HepG2 (cell line): ENCODE results near the gene IBA57. TPM values are rescaled to one million over a fixed set of nuclear protein-coding genes. Genes with fewer than 3 reads are reported as not detected.

Experiments used
- ATM ChIP-seq: fragments of 450-650 bp; IDR thresholded peaks from 2 replicates; pipeline ENCODE4 v1.7.1; 2017; ENCODE audit warnings: mild to moderate bottlenecking, borderline replicate concordance
- CENPX ChIP-seq: sonication (generic); formaldehyde crosslinking; IDR thresholded peaks from 2 replicates; pipeline ENCODE4 v1.9.0; 2021; ENCODE audit warnings: mild to moderate bottlenecking, missing genetic modification reagents, moderate library complexity
- DNMT1 ChIP-seq: sonication (generic); formaldehyde crosslinking; IDR thresholded peaks from 2 replicates; pipeline ENCODE4 v1.5.1; 2020; ENCODE audit warnings: mild to moderate bottlenecking, missing genetic modification reagents
- FOXP1 ChIP-seq, 2 experiments: fragments of 450-650 bp in 1 of 2; IDR thresholded peaks; 2 replicates each; pipeline ENCODE4 v1.6.1; 2017 to 2018; ENCODE audit warnings: antibody characterized with exemption in 1 of 2
- KDM6A ChIP-seq: IDR thresholded peaks from 2 replicates; pipeline ENCODE4 v1.6.1; 2016; ENCODE audit warnings: low read depth
- NFE2 ChIP-seq: sonication (generic); formaldehyde crosslinking; IDR thresholded peaks from 2 replicates; pipeline ENCODE4 v1.4.0; 2020; ENCODE audit warnings: missing genetic modification reagents
- NFYB ChIP-seq: sonication (generic); formaldehyde crosslinking; IDR thresholded peaks from 2 replicates; pipeline ENCODE4 v1.4.0; 2020; ENCODE audit warnings: missing genetic modification reagents
- ONECUT2 ChIP-seq: sonication (generic); formaldehyde crosslinking; IDR thresholded peaks from 2 replicates; pipeline ENCODE4 v1.4.0; 2020; ENCODE audit warnings: missing genetic modification reagents
- POGZ ChIP-seq: sonication (generic); formaldehyde crosslinking; IDR thresholded peaks from 2 replicates; pipeline ENCODE4 v1.4.0; 2020; ENCODE audit warnings: mild to moderate bottlenecking, missing genetic modification reagents
- POLR2AphosphoS2 ChIP-seq: IDR thresholded peaks from 2 replicates; pipeline ENCODE4 v1.6.1; 2011; ENCODE audit warnings: low read depth, low read length, improper control_type of control experiment
- SMYD3 ChIP-seq: sonication (generic); formaldehyde crosslinking; IDR thresholded peaks from 2 replicates; pipeline ENCODE4 v1.8.1; 2023; ENCODE audit warnings: mild to moderate bottlenecking, missing genetic modification reagents
- SNRNP70 ChIP-seq: fragments of 200-400 bp; formaldehyde crosslinking; IDR thresholded peaks from 2 replicates; pipeline ENCODE4 v1.6.1; 2017; ENCODE audit warnings: mild to moderate bottlenecking, low read depth, low read length, moderate library complexity
- SRSF9 ChIP-seq: fragments of 200-400 bp; formaldehyde crosslinking; IDR thresholded peaks from 2 replicates; pipeline ENCODE4 v1.6.1; 2018; ENCODE audit warnings: borderline replicate concordance, mild to moderate bottlenecking, low read depth, low read length; ENCODE audit not compliant: insufficient read depth, poor library complexity, severe bottlenecking
- TOE1 ChIP-seq: sonication (generic); formaldehyde crosslinking; IDR thresholded peaks from 2 replicates; pipeline ENCODE4 v1.4.0; 2020; ENCODE audit warnings: mild to moderate bottlenecking, missing genetic modification reagents
- ZNF317 ChIP-seq: sonication (generic); formaldehyde crosslinking; IDR thresholded peaks from 2 replicates; pipeline ENCODE4 v1.5.0; 2020; ENCODE audit warnings: mild to moderate bottlenecking, missing genetic modification reagents
- ZNF589 ChIP-seq: sonication (generic); formaldehyde crosslinking; conservative IDR thresholded peaks from 2 replicates; pipeline ENCODE4 v1.8.0; 2022; ENCODE audit warnings: mild to moderate bottlenecking, moderate library complexity, missing genetic modification reagents
- ZNF652 ChIP-seq: IDR thresholded peaks from 2 replicates; pipeline ENCODE4 v1.6.1; 2016; ENCODE audit warnings: low read depth, borderline replicate concordance
- ZNF776 ChIP-seq: sonication (generic); formaldehyde crosslinking; IDR thresholded peaks from 2 replicates; pipeline ENCODE4 v1.4.0; 2020; ENCODE audit warnings: mild to moderate bottlenecking, missing genetic modification reagents
- polyA plus RNA-seq, 8 experiments: library from polyadenylated mRNA; depleted of rRNA in 3 of 8; stranded (reverse) in 7 of 8; unstranded in 1 of 8; fragments of >200 nt; fragmentation: Illumina TruSeq in 4 of 8; extraction: Trizol in 4 of 8; gene quantifications; 2 replicates each; pipeline versions ENCODE4 v1.2.1 to v1.2.3, GENCODE V29; 2011 to 2016; ENCODE audit warnings: low read depth in 4 of 8, missing spikeins in 1 of 8, mixed read lengths in 1 of 8; ENCODE audit not compliant: insufficient read depth in 1 of 8
- total RNA-seq, 5 experiments: library from RNA; depleted of rRNA; stranded (reverse); fragments of >200 nt; fragmentation: Illumina TruSeq; extraction: Trizol; gene quantifications; 2 replicates each; pipeline ENCODE4 v1.2.3, GENCODE V29; 2016; ENCODE audit warnings: low read depth in 1 of 5
- TF ChIP-seq, protein P1 (sequence below): IDR thresholded peaks from 2 replicates; pipeline ENCODE4 v1.6.1; 2016; ENCODE audit warnings: missing compliant biosample characterization, missing genetic modification reagents, borderline replicate concordance
- TF ChIP-seq, protein P2 (sequence below): sonication (generic); formaldehyde crosslinking; IDR thresholded peaks from 2 replicates; pipeline ENCODE4 v1.8.0; 2022; ENCODE audit warnings: missing genetic modification reagents, mild to moderate bottlenecking, borderline replicate concordance
- TF ChIP-seq, protein P3 (sequence below): sonication (generic); formaldehyde crosslinking; IDR thresholded peaks from 2 replicates; pipeline ENCODE4 v1.4.0; 2020; ENCODE audit warnings: missing genetic modification reagents, borderline replicate concordance
- TF ChIP-seq, protein P4 (sequence below): IDR thresholded peaks from 2 replicates; pipeline ENCODE4 v1.6.1; 2018; ENCODE audit warnings: missing genetic modification reagents, mild to moderate bottlenecking, missing compliant biosample characterization
- TF ChIP-seq, protein P5 (sequence below): sonication (generic); formaldehyde crosslinking; IDR thresholded peaks from 2 replicates; pipeline ENCODE4 v1.4.0; 2020; ENCODE audit warnings: missing genetic modification reagents

Gene IBA57
- total and polyA plus RNA-seq, 2 of the 13 experiments (the other 11 are each of a cell fraction or from before 2014, with no cell fraction given) = 2.3 to 10.2 TPM

DNA sequence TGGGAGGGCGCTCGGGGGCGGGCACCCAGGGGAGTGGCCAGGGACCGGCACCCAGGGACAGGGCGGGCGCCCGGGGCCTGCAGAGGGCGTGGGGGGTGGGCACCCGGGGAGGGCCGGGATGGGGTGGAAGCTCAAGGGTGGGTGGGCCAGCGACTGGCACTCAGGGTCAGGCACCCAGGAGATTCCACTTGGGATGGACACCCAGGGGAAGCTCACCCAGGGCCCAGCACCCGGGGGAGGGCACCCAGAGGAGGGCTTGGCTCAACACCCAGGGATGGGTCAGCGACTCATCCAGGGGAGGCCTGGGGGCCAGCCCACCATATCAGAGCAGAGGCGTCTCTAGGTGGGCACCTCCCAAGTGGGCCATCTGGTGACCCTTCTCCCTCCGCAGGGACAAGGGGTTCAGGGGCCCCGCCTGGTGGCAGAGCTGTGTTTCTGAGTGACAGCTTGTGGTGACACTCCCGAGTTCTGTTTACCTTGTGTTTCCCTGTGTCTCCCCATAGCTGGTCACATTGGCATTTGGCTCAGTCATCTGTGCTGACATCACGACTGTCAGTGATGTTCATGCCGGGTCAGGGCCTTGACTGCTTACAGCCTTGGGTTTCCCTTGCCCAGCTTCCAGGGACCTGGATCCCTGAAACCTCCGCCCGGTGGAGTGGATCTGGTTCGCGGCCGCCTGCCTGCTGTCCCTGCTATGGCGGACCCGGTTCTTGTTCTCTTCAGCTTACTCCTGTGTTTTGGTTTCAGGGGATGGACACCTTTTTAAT is 749 bp downstream of the IBA57 start (continued):
- TF ChIP-seq ZNF317 (CRISPR knock-in tag) (peak; percentile 65), ZNF652 (no peak), FOXP1 (IDR thresholded peaks at IDR 0.05) (no peak), FOXP1 (CRISPR knock-in tag; IDR thresholded peaks at IDR 0.05) (peak; percentile 48), ZNF589 (CRISPR knock-in tag) (0 out of 2 replicates have a peak, but pooled peaks have one; percentile 44), ZNF776 (peak; percentile 35; the same call in 1 of the 2 replicates), POLR2AphosphoS2 (no peak), CENPX (no peak), ONECUT2 (CRISPR knock-in tag) (no peak), DNMT1 (CRISPR knock-in tag) (no peak), NFE2 (CRISPR knock-in tag) (no peak), SNRNP70 (no peak), SMYD3 (no peak), NFYB (CRISPR knock-in tag) (no peak), SRSF9 (no peak), POGZ (CRISPR knock-in tag) (0 out of 2 replicates have a peak, but pooled peaks have one; percentile 8), ATM (no peak), TOE1 (CRISPR knock-in tag) (no peak), KDM6A (no peak)
- TF ChIP-seq, protein P1, sequence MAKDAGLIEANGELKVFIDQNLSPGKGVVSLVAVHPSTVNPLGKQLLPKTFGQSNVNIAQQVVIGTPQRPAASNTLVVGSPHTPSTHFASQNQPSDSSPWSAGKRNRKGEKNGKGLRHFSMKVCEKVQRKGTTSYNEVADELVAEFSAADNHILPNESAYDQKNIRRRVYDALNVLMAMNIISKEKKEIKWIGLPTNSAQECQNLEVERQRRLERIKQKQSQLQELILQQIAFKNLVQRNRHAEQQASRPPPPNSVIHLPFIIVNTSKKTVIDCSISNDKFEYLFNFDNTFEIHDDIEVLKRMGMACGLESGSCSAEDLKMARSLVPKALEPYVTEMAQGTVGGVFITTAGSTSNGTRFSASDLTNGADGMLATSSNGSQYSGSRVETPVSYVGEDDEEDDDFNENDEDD (CRISPR knock-in tag) = no peak
- TF ChIP-seq, protein P2, sequence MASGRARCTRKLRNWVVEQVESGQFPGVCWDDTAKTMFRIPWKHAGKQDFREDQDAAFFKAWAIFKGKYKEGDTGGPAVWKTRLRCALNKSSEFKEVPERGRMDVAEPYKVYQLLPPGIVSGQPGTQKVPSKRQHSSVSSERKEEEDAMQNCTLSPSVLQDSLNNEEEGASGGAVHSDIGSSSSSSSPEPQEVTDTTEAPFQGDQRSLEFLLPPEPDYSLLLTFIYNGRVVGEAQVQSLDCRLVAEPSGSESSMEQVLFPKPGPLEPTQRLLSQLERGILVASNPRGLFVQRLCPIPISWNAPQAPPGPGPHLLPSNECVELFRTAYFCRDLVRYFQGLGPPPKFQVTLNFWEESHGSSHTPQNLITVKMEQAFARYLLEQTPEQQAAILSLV = no peak
- TF ChIP-seq, protein P3, sequence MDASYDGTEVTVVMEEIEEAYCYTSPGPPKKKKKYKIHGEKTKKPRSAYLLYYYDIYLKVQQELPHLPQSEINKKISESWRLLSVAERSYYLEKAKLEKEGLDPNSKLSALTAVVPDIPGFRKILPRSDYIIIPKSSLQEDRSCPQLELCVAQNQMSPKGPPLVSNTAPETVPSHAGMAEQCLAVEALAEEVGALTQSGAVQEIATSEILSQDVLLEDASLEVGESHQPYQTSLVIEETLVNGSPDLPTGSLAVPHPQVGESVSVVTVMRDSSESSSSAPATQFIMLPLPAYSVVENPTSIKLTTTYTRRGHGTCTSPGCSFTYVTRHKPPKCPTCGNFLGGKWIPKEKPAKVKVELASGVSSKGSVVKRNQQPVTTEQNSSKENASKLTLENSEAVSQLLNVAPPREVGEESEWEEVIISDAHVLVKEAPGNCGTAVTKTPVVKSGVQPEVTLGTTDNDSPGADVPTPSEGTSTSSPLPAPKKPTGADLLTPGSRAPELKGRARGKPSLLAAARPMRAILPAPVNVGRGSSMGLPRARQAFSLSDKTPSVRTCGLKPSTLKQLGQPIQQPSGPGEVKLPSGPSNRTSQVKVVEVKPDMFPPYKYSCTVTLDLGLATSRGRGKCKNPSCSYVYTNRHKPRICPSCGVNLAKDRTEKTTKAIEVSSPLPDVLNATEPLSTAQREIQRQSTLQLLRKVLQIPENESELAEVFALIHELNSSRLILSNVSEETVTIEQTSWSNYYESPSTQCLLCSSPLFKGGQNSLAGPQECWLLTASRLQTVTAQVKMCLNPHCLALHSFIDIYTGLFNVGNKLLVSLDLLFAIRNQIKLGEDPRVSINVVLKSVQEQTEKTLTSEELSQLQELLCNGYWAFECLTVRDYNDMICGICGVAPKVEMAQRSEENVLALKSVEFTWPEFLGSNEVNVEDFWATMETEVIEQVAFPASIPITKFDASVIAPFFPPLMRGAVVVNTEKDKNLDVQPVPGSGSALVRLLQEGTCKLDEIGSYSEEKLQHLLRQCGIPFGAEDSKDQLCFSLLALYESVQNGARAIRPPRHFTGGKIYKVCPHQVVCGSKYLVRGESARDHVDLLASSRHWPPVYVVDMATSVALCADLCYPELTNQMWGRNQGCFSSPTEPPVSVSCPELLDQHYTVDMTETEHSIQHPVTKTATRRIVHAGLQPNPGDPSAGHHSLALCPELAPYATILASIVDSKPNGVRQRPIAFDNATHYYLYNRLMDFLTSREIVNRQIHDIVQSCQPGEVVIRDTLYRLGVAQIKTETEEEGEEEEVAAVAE (CRISPR knock-in tag) = no peak
- TF ChIP-seq, protein P4, sequence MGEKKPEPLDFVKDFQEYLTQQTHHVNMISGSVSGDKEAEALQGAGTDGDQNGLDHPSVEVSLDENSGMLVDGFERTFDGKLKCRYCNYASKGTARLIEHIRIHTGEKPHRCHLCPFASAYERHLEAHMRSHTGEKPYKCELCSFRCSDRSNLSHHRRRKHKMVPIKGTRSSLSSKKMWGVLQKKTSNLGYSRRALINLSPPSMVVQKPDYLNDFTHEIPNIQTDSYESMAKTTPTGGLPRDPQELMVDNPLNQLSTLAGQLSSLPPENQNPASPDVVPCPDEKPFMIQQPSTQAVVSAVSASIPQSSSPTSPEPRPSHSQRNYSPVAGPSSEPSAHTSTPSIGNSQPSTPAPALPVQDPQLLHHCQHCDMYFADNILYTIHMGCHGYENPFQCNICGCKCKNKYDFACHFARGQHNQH = 0 out of 2 replicates have a peak, but pooled peaks have one; percentile 37
- TF ChIP-seq, protein P5, sequence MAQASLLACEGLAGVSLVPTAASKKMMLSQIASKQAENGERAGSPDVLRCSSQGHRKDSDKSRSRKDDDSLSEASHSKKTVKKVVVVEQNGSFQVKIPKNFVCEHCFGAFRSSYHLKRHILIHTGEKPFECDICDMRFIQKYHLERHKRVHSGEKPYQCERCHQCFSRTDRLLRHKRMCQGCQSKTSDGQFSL (CRISPR knock-in tag) = no peak
